NCI-H187 (cell line): ENCODE data around the gene HMGN2.
A peak's percentile ranks its signal among the peaks of the same experiment; 100 is the strongest.
"Not testable (repeated sequence)": the region's sequence is repeated elsewhere in the genome, so short reads cannot be mapped to it uniquely, and the experiment has no call there.

ENCODE experiments used
- DNase-seq, 2 experiments: peaks; one replicate each; lab custom pipeline; 2025; lab: John Stamatoyannopoulos, UW

The HMGN2 gene

DNA sequence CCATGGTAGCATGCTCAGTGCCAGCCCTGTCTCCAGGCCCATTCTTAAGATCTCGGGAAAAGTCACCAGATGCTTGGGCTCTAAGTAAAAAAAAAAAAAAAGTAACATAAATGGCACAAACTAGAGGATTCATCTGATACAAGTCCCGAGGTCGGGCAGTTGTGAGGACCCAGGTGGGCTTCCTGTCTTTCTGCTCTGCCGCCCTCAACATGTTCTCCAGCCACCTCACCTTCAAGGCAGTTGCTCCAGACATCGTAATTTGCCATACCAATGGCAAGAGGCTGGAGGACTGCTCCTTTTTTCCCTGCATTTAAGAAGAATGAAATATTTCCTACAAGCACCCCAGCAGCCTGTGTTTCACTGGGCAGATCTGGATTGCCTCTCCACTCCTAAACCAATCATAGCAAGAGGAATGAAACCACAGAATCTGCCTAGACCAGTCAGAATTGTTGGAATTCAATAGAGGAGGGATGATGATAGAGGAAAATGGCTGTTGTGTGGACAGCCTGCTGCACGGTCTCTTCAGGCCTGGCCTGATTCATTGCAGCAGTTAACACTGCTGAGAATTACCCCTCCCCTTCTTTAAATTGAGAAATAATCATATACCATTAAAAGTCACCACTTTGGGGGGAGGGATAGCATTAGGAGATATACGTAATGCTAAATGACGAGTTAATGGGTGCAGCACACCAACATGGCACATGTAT lies 5.4 kb downstream of the HMGN2 start:
- DNase-seq: no peak

DNA sequence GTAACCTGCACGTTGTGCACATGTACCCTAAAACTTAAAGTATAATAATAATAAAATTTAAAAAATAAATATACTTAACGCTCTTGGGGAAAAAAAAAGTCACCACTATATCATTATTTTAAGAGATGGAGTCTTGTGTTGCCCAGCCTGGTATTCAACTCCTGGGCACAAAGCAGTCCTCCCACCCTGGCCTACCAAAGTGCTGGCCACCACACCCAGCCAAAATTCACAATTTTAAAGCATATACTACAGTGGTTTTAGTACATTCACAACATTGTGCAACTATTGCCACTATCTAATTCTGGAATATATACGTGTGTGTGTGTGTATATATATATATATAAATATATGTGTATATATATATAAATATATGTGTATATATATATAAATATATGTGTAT lies 5.9 kb downstream of the HMGN2 start:
- no peak for DNase-seq

DNA sequence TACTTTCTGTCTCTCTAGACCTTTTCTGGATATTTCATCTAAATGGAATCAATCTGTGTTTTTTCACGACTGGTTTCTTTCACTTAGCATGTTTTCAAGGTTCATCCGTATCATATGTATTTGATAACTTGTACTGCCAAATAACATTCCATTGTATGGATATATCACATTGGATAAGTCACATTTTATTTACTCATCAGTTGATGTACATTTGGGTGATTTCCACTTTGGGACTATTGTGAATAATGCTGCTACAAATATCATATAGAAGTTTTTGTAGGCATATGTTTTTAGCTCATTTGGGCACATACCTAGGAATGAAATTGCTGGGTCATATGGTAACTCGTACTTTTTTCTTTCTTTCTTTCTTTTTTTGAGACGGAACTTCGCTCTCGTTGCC lies 6.7 kb downstream of the HMGN2 start:
- DNase-seq: no peak

DNA sequence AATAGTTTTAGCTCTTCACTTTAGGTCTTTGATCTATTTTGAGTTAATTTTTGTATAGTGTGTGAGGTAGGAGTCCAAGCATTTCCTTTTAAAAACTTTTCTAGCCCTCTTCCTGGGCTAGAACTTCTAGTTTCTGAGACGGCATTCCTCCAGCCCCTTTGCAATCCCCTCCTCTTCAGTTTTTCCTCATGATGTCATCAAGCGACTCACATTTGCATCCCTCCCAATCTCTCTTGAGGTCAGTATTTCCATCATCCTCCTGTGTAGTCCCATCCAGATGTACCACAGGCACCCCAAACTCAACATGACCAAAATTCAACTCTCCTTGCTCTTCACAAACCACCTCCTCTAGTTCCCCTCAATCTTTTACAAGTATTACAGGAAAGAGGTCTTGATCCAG lies 10.7 kb downstream of the HMGN2 start:
- DNase-seq: no peak

DNA sequence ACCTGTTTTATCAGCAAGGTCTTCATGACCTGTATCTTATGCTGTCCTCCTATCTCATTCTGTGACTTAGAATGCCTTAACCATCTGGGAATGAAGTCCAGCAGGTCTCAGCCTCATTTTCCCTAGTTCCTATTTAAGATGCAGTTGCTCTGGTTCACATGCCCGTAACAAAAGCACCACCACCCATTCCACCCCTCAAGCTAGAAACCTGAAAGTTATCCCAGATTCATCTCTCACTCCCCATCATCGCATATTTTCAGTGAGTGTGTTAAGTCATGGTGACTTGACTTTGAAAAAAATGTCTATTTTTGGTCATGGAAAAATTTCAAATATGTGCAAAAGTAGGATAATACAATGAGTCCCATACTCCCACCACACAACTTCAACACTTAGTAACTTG lies 11.7 kb downstream of the HMGN2 start:
- no peak for DNase-seq

DNA sequence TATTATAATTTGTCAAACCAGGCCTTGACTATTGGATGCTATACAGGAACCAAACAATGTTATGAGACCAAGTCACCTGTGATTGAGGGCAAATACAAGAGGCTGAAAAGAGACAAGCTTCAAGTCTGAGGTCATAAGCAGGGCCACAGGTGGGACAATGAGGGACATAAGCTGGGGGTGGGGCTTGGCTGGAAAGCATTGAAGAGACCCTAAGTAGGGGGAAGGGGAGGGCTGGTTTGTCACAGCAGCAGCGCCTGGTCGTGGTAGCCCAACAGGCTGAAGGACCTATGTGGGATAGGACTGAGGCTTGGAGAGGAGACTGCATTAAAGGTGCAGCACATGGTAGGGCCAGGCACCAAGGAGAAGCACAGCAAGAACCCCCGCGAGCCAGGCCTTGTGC lies 17.9 kb downstream of the HMGN2 start:
- DNase-seq: no peak

DNA sequence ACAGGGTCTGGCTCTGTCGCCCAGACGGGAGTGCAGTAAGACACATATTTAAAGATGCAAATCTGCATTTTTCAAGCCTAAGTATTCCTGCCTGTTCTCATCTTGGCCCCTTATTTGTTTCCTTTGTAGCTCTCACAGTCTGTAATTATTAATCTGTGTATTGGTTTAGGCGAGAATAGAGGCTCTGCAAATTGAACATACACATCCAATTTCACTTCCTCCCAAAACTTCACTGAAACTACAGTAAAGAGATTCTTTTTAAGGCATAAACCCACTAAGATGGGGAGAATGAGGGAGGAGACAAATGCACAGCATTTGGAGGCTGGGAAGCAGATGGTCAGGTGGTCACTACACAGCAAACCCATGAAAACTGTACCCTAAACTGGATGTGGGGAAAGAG lies 21.0 kb downstream of the HMGN2 start:
- DNase-seq: no peak

DNA sequence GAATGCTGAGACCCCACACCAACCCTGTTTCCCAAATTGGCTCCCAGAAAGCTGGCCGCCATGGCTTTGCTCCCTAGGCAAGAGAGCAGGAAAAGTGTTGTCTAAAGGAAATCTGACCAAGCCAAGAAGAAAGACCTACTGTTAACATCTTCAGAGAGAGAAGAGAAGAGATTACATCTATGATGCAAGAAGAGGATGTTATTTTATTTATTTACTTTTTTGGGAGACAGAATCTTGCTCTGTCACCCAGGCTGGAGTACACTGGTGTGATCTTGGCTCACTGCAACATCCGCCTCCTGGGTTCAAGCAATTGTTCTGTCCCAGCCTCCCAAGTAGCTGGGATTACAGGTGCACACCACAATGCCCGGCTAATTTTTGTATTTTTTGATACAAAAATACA lies 21.7 kb downstream of the HMGN2 start:
- DNase-seq: no peak

DNA sequence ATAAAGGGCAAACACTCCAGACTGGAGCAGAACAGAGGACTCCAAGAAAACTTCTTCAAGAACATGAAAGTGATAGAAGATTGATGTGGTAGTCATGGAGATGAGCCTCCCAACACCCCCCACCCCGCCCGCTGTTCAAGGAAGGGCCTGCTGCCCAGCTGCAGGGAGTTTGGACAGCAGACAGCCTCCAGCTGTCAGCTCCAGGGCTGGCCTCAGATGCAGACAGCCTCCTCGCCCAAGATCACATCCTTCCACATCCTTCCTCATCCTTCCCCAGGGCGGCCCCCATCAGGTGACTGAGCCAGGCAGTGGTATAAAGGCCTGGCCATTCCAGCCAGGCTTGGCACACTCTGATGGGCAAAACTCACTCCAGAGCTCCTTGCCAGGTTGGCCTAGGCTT lies 24.6 kb downstream of the HMGN2 start:
- no peak for DNase-seq

DNA sequence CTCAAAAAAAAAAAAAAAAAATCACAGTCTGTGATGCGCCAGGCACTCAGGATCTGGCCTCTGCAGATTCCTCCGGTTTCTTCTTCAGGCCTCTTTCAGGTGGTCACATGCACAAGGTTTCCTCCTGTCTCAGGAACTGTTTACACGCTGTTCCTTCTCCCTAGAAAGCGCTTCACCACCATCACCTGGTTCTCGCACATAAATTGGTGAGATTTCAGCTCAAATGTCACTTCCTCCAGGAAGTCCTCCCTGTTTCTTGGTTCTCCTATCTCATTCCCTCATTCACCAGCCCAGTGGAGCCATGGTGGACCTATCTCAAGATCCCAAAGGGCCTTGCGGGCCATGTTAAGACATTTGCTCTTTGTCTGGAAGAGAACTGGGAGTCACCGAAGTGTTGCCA lies 26.7 kb downstream of the HMGN2 start:
- no peak for DNase-seq

DNA sequence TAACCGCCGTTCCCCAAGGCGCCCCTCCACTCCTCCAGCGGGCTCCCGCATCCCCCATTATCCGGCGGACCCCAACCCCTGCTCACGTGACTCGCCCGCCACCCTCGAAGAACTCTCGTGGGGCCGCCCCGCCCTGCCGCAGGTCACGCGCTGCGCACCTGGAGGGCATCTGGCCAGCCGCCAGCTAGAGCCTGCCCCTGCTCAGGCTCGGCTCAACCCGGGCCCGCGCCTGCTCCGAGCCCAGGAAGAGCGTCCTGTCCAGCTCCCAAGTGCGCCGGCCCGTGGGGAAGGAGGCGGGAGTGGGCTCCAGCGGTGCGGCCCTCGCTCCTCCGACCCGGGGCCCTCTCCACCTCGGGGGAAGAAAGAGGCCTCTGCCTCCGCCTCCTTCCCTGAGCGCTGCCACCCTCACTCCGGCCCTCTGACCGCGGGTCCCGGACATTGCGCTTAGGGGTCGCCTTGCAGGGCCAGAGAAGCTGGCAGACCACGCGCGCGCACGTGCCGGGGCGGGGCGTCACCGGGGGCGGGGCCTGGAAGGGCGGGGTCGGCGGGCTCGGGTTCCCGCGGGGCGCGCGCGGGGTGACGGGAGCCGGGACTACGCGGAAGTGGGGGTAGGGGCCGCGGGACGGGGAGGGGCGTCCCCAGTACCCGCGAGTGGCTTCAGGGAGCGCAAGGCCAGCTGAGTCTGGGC lies 28.4 kb downstream of the HMGN2 start:
- DNase-seq: peak; percentile 79 to 82

DNA sequence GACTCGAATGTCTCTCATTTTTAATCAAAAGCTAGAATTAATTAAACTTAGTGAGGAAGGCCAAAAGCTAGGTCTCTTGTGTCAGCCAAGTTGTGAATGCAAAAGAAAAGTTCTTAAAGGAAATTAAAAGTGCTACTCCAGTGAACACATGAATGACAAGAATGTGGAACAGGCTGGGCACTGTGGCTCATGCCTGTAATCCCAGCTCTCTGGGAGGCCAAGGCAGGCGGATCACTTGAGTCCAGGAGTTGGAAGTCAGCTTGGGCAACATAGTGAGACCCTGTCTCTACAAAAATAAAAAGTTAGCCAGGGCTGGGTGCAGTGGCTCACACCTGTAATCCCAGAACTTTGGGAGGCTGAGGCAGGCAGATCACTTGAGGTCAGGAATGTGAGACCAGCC lies 38.5 kb downstream of the HMGN2 start:
- not testable (repeated sequence) for DNase-seq

DNA sequence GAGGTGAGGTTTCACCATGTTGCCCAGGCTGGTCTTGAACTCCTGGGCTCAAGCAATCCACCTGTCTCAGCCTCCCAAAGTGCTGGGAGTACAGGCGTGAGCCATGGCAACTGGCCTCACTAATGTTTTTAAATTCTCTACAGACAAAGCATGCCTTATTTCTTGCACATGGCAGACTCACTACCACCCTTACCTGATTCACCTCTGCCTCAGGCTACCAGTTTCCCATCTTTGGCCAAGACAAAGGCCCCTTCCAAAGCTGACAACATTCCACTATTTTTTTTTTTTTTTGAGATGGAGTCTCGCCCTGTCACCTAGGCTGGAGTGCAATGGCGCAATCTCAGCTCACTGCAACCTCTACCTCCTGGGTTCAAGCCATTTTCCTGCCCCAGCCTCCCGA lies 43.6 kb downstream of the HMGN2 start:
- not testable (repeated sequence) for DNase-seq

DNA sequence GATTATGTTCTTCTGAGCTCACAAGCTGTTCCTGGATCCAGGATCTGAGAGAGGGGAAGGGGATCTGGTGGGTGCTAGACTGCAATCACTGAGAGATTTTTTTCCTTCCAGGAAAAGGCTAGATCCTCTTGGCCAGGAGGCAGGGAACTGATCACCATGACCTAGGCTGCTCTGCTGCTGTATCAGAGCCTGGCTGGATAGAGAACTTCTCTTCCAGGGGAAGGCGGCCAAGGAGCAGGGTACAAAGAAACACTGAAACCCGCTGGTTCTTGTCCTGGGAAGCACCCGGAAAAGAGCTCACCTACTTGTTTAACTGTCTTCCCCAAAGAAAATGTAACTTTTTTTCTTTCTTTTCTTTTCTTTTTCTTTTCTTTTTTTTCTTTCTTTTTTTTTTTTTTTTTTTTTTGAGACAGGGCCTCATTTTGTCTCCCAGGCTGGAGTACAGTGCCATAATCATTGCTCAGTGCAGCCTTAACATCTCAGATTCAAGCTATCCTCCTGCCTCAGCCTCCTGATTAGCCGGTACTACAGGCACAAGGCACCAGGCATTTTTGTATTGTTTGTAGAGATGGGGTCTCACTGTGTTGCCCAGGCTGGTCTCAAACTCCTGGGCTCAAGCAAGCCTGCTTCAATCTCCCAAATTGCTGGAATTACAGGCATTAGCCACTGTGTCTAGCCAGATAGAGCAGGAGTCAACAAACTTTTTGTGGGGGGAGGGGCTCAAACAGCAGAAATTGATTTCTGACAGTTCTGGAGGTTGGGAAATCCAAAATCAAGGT lies 44.9 kb downstream of the HMGN2 start:
- DNase-seq: no peak

DNA sequence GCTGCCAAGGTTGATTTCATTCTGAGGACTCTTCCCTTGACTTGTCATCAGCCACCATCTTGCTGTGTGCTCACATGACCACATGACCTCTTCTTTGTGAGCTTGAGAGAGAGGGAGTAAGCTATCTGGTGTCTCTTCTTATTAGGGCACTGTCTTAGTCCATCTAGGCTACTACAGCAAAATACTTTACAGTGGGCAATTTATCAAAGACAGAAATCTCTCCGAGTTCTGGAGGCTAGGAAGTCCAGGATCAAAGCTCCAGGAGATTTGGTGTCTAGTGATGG lies 45.5 kb downstream of the HMGN2 start:
- no peak for DNase-seq

DNA sequence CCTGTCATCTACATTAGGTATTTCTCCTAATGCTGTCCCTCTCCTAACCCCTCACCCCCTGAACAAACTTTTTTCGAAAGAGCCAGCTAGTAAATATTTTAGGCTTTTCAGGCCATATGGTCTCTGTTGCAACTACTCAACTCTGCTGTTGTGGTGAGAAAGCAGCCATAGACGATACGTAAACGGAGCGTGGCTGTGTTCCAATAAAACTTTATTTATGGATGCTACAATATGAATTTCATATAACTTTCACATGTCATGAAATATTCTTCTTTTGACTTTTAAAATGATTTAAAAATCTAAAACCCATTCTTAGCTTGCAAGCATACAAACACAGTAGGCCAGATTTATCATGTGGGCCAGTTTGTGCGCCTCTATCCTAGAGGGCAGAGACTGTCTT lies 46.1 kb downstream of the HMGN2 start:
- no peak for DNase-seq

DNA sequence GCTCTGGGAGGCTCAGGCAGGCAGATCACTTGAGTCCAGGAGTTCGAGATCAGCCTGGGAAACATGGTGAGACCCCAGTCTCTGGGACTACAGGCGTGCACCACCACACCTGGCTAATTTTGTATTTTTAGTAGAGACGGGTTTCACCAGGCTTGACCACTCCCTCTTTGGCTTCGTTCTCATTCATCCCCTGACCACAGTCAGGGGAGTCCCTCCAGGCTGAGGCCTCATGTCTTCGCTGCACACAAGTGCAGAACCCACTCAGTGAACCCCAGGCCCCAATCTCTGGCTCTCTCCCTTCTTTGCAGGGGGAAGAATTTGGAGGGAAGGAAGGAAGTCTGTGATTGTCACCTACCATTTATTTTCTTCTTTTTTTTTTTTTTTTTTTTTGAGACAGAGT lies 48.1 kb downstream of the HMGN2 start:
- no peak for DNase-seq

DNA sequence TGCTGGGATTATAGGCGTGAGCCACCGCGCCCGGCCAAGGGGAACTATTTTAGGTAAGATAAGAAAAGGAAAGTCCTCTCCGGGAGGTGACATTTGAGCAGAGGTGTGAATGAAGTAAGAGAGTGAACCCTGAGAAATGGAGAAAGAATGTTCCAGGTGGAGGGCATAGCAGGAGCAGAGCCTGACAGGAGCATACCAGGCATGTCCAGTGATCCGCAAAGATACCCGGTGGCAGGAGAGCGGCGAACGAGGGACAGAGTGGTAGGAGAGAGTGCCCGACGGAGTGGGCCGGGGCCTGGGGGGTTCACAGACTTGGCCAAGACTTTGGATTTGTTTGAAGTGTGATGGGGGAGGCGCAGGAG lies 49.4 kb downstream of the HMGN2 start:
- no peak for DNase-seq

DNA sequence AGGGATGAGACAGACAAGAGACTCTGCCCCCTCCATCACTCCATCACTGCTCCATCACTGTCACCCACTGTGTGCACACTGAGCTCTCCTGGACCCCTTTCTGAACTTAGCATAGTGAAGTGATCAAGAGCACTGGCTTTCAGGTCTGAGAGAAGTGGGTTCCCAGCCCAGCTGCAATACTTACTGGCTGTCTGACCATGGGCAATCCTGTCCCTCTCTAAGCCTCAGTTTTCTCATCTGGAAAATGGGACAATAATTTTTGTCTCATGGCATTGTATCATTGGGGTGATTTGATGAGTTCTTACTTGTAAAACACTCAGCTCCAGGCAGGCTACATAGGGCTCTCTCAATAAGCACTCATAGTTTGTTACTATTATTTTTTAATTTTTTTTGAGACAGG lies 49.8 kb downstream of the HMGN2 start:
- no peak for DNase-seq

DNA sequence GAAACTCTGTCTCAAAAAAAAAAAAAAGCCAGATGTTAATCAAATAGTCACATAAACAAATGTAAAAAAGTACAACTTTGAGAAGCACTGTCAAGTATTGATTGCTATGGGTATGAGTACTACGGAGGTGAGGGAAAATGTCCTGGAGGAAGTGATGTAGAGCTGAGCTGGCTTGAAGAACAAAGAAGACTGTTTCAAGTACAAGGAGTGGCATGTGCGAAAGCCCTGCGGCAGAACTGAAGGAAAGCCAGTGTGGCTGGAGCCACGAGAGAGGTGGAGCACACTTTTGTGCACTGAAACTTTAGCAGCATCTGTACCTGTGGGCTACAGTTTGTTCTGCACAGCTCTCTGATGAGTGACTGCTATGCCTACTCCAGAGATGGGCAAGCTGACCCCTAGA lies 51.9 kb downstream of the HMGN2 start:
- DNase-seq: no peak
